Fibroblast of lung (primary cell): Measurements from ENCODE around the gene ELL3. TPM values are rescaled to one million over a fixed set of nuclear protein-coding genes. Genes with fewer than 3 reads are reported as not detected.
A peak's percentile ranks its signal among the peaks of the same experiment; 100 is the strongest.
"Not testable (repeated sequence)": the region's sequence is repeated elsewhere in the genome, so short reads cannot be mapped to it uniquely, and the experiment has no call there.

ENCODE experiments used
- DNase-seq, 2 donors: peaks; one replicate each; pipeline versions ENCODE4 v3.0.0 to v3.0.0-alpha.2; 2010; ENCODE audit warnings: low read depth in 2 of 2
- H2AFZ ChIP-seq: 2 replicates; pipeline ENCODE4 v1.5.1; 2012; ENCODE audit warnings: low read length, control low read depth, inconsistent platforms
- H3K27ac ChIP-seq: 2 replicates; pipeline ENCODE4 v1.5.1; 2011; ENCODE audit warnings: low read length, control low read depth; ENCODE audit not compliant: insufficient read depth
- H3K27me3 ChIP-seq: 2 replicates; pipeline ENCODE4 v1.5.1; 2011; ENCODE audit warnings: mild to moderate bottlenecking, low read length; ENCODE audit not compliant: control insufficient read depth, insufficient read depth
- H3K36me3 ChIP-seq: 2 replicates; pipeline ENCODE4 v1.5.1; 2011; ENCODE audit warnings: low read length; ENCODE audit not compliant: control insufficient read depth, insufficient read depth
- H3K4me1 ChIP-seq: 2 replicates; pipeline ENCODE4 v1.5.1; 2011; ENCODE audit warnings: low read length; ENCODE audit not compliant: control insufficient read depth, insufficient read depth; ENCODE audit errors: extremely low read depth
- H3K4me2 ChIP-seq: 2 replicates; pipeline ENCODE4 v1.5.1; 2011; ENCODE audit warnings: low read length, control low read depth; ENCODE audit not compliant: insufficient read depth; ENCODE audit errors: extremely low read depth
- H3K4me3 ChIP-seq, 4 experiments: fragments of 200-600 bp in 1 of 4; sonication (generic) in 1 of 4; replicated peaks in 1 of 4; 2 replicates each; pipeline ENCODE4 v1.5.1; 2011 to 2016; ENCODE audit warnings: low read length in 4 of 4, low read depth in 3 of 4, mild to moderate bottlenecking in 3 of 4, control low read depth in 2 of 4, inconsistent platforms in 1 of 4, mixed read lengths in 1 of 4; ENCODE audit not compliant: insufficient read depth in 1 of 4; ENCODE audit errors: control extremely low read depth in 1 of 4
- H3K79me2 ChIP-seq: 2 replicates; pipeline ENCODE4 v1.5.1; 2012; ENCODE audit warnings: mild to moderate bottlenecking, low read length, inconsistent platforms; ENCODE audit not compliant: control insufficient read depth, insufficient read depth
- H3K9ac ChIP-seq: 2 replicates; pipeline ENCODE4 v1.5.1; 2011; ENCODE audit warnings: mild to moderate bottlenecking, low read length, control low read depth; ENCODE audit not compliant: insufficient read depth
- H3K9me3 ChIP-seq: 2 replicates; pipeline ENCODE4 v1.5.1; 2012; ENCODE audit warnings: low read depth, low read length; ENCODE audit not compliant: control insufficient read depth, insufficient read depth
- H4K20me1 ChIP-seq: 2 replicates; pipeline ENCODE4 v1.5.1; 2011; ENCODE audit warnings: low read length; ENCODE audit not compliant: control insufficient read depth, insufficient read depth; ENCODE audit errors: extremely low read depth
- CTCF ChIP-seq, 2 donors: IDR thresholded peaks in 1 of 2; conservative IDR thresholded peaks in 1 of 2; 1 replicate in 1 of 2; 2 replicates in 1 of 2; pipeline ENCODE4 v1.5.1; 2011 to 2012; ENCODE audit warnings: low read length in 2 of 2, control low read depth in 1 of 2, inconsistent platforms in 1 of 2, low read depth in 1 of 2, mild to moderate bottlenecking in 1 of 2
- EZH2 ChIP-seq: IDR thresholded peaks from 2 replicates; pipeline ENCODE4 v1.5.1; 2012; ENCODE audit warnings: low read length, control low read depth, mild to moderate bottlenecking; ENCODE audit errors: missing control alignments
- polyA plus RNA-seq, 2 donors: library from polyadenylated mRNA; depleted of rRNA in 1 of 2; stranded (reverse) in 1 of 2; unstranded in 1 of 2; fragments of >200 nt; gene quantifications; 2 replicates each; pipeline ENCODE4 v1.2.1, GENCODE V29; 2011 to 2012; ENCODE audit warnings: missing spikeins in 1 of 2
- total RNA-seq: library from RNA; depleted of rRNA; stranded (reverse); fragments of >200 nt; gene quantifications from 2 replicates; pipeline ENCODE4 v1.2.1, GENCODE V29; 2014

Gene ELL3
- total and polyA plus RNA-seq, 2 donors (not counting 1 experiment from before 2014, with no cell fraction given): 1.5 to 10.1 TPM

- peaks cover 3% of the 10 kb centered on the region for H3K4me1 ChIP-seq
- H3K79me2 ChIP-seq: peaks cover 59% of the 10 kb centered on the region
- peak within 1 kb of the TSS; percentile 93 for H3K9ac ChIP-seq
- no peaks in the 10 kb centered on the region for H3K9me3 ChIP-seq
- DNase-seq: peak; percentile 98
- H4K20me1 ChIP-seq: no peaks in the 10 kb centered on the region
- H2AFZ ChIP-seq: peak within 1 kb of the TSS; percentile 43
- H3K36me3 ChIP-seq: no peaks in the 10 kb centered on the region
- H3K27me3 ChIP-seq: no peaks in the 10 kb centered on the region
- peak within 1 kb of the TSS; percentile 98 for H3K27ac ChIP-seq
- TF ChIP-seq CTCF (conservative IDR thresholded peaks at IDR 0.05 in 1 of 2, IDR thresholded peaks at IDR 0.05 in 1 of 2; ENCODE audit: low read depth in 1 of 2, low read length in 2 of 2) (no peak), EZH2 (no peak)
- H3K4me2 ChIP-seq: peak within 1 kb of the TSS; percentile 82
- peak within 1 kb of the TSS; percentile 63 to 98 (median 83) for H3K4me3 ChIP-seq
Observed at GRCh38 chr15:43824302-43825246, 47.8 kb upstream of the ELL3 start, which contains the start of gene MFAP1. TSS of gene MFAP1 (minus strand) at chr15:43824690. CDS start at chr15:43824569, 121 bp downstream.

GRCh38 chr15:43821505-43821904, 44.7 kb upstream of the ELL3 start:
- no peaks in the 10 kb centered on the region for H4K20me1 ChIP-seq
- no peaks in the 10 kb centered on the region for H3K9me3 ChIP-seq
- H3K27me3 ChIP-seq: no peaks in the 10 kb centered on the region
- peak overlapping the region; percentile 39 for H3K4me2 ChIP-seq
- no peaks in the 10 kb centered on the region for H3K36me3 ChIP-seq
- TF ChIP-seq EZH2 (no peak), CTCF (conservative IDR thresholded peaks at IDR 0.05 in 1 of 2, IDR thresholded peaks at IDR 0.05 in 1 of 2; ENCODE audit: low read depth in 1 of 2, low read length in 2 of 2) (no peak)
- no peak overlapping the region for H3K9ac ChIP-seq
- H2AFZ ChIP-seq: no peak overlapping the region
- peaks cover 54% of the 10 kb centered on the region for H3K79me2 ChIP-seq
- H3K27ac ChIP-seq: peak overlapping the region; percentile 17
- DNase-seq: peak in 1 of 2 donors; percentile 61
- H3K4me3 ChIP-seq: peak overlapping the region in 3 of 4 experiments; percentile 28 to 39 (median 33)
- no peaks in the 10 kb centered on the region for H3K4me1 ChIP-seq

- Histone ChIP-seq H3K79me2 (peaks cover 22% of the 10 kb centered on the region), H3K36me3 (peaks cover 11% of the 10 kb centered on the region)
- H3K4me1 ChIP-seq, H3K27me3 ChIP-seq, H3K4me2 ChIP-seq, H3K9me3 ChIP-seq, H2AFZ ChIP-seq, DNase-seq, H3K9ac ChIP-seq, H4K20me1 ChIP-seq, H3K27ac ChIP-seq, H3K4me3 ChIP-seq: not testable (repeated sequence)
Observed at GRCh38 chr15:43815064-43815463, 38.3 kb upstream of the ELL3 start.
